HepG2 (cell line): ENCODE results near the gene GDF15. TPM values are rescaled to one million over a fixed set of nuclear protein-coding genes. Genes with fewer than 3 reads are reported as not detected.

Source experiments
- ARNT ChIP-seq: fragments of 450-650 bp; IDR thresholded peaks from 2 replicates; pipeline ENCODE4 v1.6.1; 2017
- BCLAF1 ChIP-seq: fragments of 450-650 bp; IDR thresholded peaks from 2 replicates; pipeline ENCODE4 v1.6.1; 2017; ENCODE audit warnings: mild to moderate bottlenecking
- CBX5 ChIP-seq: sonication (generic); formaldehyde crosslinking; IDR thresholded peaks from 2 replicates; pipeline ENCODE4 v1.4.0; 2020; ENCODE audit warnings: missing genetic modification reagents, borderline replicate concordance
- ELF1 ChIP-seq: sonication (generic); formaldehyde crosslinking; IDR thresholded peaks from 2 replicates; pipeline ENCODE4 v1.4.0; 2020; ENCODE audit warnings: missing genetic modification reagents
- FOSL1 ChIP-seq: sonication (generic); formaldehyde crosslinking; IDR thresholded peaks from 2 replicates; pipeline ENCODE4 v1.9.0; 2021; ENCODE audit warnings: missing genetic modification reagents, borderline replicate concordance
- FOXM1 ChIP-seq: sonication (generic); formaldehyde crosslinking; IDR thresholded peaks from 2 replicates; pipeline ENCODE4 v1.5.0; 2020; ENCODE audit warnings: missing genetic modification reagents
- HDAC1 ChIP-seq: sonication (generic); formaldehyde crosslinking; IDR thresholded peaks from 2 replicates; pipeline ENCODE4 v1.5.1; 2020; ENCODE audit warnings: mild to moderate bottlenecking, missing genetic modification reagents
- HOXA9 ChIP-seq: sonication (generic); formaldehyde crosslinking; IDR thresholded peaks from 2 replicates; pipeline ENCODE4 v1.8.1; 2022; ENCODE audit warnings: missing genetic modification reagents, mild to moderate bottlenecking, moderate library complexity, borderline replicate concordance
- KDM1A ChIP-seq: IDR thresholded peaks from 2 replicates; pipeline ENCODE4 v1.6.1; 2016; ENCODE audit warnings: missing compliant biosample characterization
- MTERF4 ChIP-seq: sonication (generic); formaldehyde crosslinking; IDR thresholded peaks from 2 replicates; pipeline ENCODE4 v1.8.0; 2023; ENCODE audit warnings: mild to moderate bottlenecking, missing genetic modification reagents
- SALL2 ChIP-seq: sonication (generic); formaldehyde crosslinking; IDR thresholded peaks from 2 replicates; pipeline ENCODE4 v1.8.1; 2023; ENCODE audit warnings: mild to moderate bottlenecking, missing genetic modification reagents, inconsistent platforms
- SMARCE1 ChIP-seq: fragments of 450-650 bp; IDR thresholded peaks from 2 replicates; pipeline ENCODE4 v1.6.1; 2017; ENCODE audit warnings: borderline replicate concordance
- SRSF4 ChIP-seq: fragments of 200-400 bp; formaldehyde crosslinking; IDR thresholded peaks from one replicate; pipeline ENCODE4 v1.6.1; 2018; ENCODE audit warnings: mild to moderate bottlenecking, low read depth, low read length, moderate library complexity; ENCODE audit not compliant: poor library complexity, severe bottlenecking
- ZKSCAN5 ChIP-seq: sonication (generic); formaldehyde crosslinking; IDR thresholded peaks from 2 replicates; pipeline ENCODE4 v1.5.1; 2020; ENCODE audit warnings: mild to moderate bottlenecking, missing genetic modification reagents
- ZNF276 ChIP-seq: sonication (generic); formaldehyde crosslinking; IDR thresholded peaks from 2 replicates; pipeline ENCODE4 v1.4.0; 2020; ENCODE audit warnings: mild to moderate bottlenecking, low read depth, missing genetic modification reagents
- ZNF326 ChIP-seq: sonication (generic); formaldehyde crosslinking; IDR thresholded peaks from 2 replicates; pipeline ENCODE4 v1.4.0; 2020; ENCODE audit warnings: missing genetic modification reagents, borderline replicate concordance
- ZNF337 ChIP-seq: sonication (generic); formaldehyde crosslinking; IDR thresholded peaks from 2 replicates; pipeline ENCODE4 v1.5.1; 2020; ENCODE audit warnings: missing genetic modification reagents, low read depth, mild to moderate bottlenecking, borderline replicate concordance
- ZNF34 ChIP-seq: sonication (generic); formaldehyde crosslinking; IDR thresholded peaks from 2 replicates; pipeline ENCODE4 v1.4.0; 2020; ENCODE audit warnings: mild to moderate bottlenecking, missing genetic modification reagents, borderline replicate concordance
- ZNF512B ChIP-seq: sonication (generic); formaldehyde crosslinking; IDR thresholded peaks from 2 replicates; pipeline ENCODE4 v1.5.1; 2020; ENCODE audit warnings: missing genetic modification reagents, mild to moderate bottlenecking, borderline replicate concordance
- ZNF577 ChIP-seq: sonication (generic); formaldehyde crosslinking; IDR thresholded peaks from 2 replicates; pipeline ENCODE4 v1.4.0; 2020; ENCODE audit warnings: mild to moderate bottlenecking, low read depth, missing genetic modification reagents, borderline replicate concordance
- ZNF841 ChIP-seq: sonication (generic); formaldehyde crosslinking; IDR thresholded peaks from 2 replicates; pipeline ENCODE4 v1.8.1; 2023; ENCODE audit warnings: missing genetic modification reagents, borderline replicate concordance
- polyA plus RNA-seq, 8 experiments: library from polyadenylated mRNA; depleted of rRNA in 3 of 8; stranded (reverse) in 7 of 8; unstranded in 1 of 8; fragments of >200 nt; fragmentation: Illumina TruSeq in 4 of 8; extraction: Trizol in 4 of 8; gene quantifications; 2 replicates each; pipeline versions ENCODE4 v1.2.1 to v1.2.3, GENCODE V29; 2011 to 2016; ENCODE audit warnings: low read depth in 4 of 8, missing spikeins in 1 of 8, mixed read lengths in 1 of 8; ENCODE audit not compliant: insufficient read depth in 1 of 8
- total RNA-seq, 5 experiments: library from RNA; depleted of rRNA; stranded (reverse); fragments of >200 nt; fragmentation: Illumina TruSeq; extraction: Trizol; gene quantifications; 2 replicates each; pipeline ENCODE4 v1.2.3, GENCODE V29; 2016; ENCODE audit warnings: low read depth in 1 of 5

GDF15 gene
- total and polyA plus RNA-seq, 2 of the 13 experiments (the other 11 are each of a cell fraction or from before 2014, with no cell fraction given): 146 to 422 TPM

- TF ChIP-seq MTERF4 (CRISPR knock-in tag) (no peak), ELF1 (CRISPR knock-in tag) (no peak), ZNF841 (CRISPR knock-in tag) (no peak), ZKSCAN5 (no peak), SRSF4 (peak; percentile 54), FOXM1 (no peak), SMARCE1 (no peak), ZNF34 (CRISPR knock-in tag) (no peak), KDM1A (CRISPR knock-in tag) (no peak; the same call in 1 of the 2 replicates), ZNF577 (no peak), SALL2 (no peak), ARNT (no peak), ZNF276 (no peak), BCLAF1 (no peak), ZNF512B (CRISPR knock-in tag) (no peak), ZNF326 (CRISPR knock-in tag) (no peak), FOSL1 (CRISPR knock-in tag) (no peak), CBX5 (CRISPR knock-in tag) (no peak), HOXA9 (CRISPR knock-in tag) (no peak), HDAC1 (CRISPR knock-in tag) (no peak; the same call in 1 of the 2 replicates), ZNF337 (CRISPR knock-in tag) (no peak)
These were observed 4.3 kb downstream of the GDF15 start (continued) for GRCh38 chr19:18390065-18390907.
